ENCODE data around the gene POC1B. TPM values are rescaled to one million over a fixed set of nuclear protein-coding genes. Genes with fewer than 3 reads are reported as not detected.

POC1B gene
- total RNA-seq, 4 donors from 2014 or later = 17.9 to 34.8 (median 23.6) TPM

DNA sequence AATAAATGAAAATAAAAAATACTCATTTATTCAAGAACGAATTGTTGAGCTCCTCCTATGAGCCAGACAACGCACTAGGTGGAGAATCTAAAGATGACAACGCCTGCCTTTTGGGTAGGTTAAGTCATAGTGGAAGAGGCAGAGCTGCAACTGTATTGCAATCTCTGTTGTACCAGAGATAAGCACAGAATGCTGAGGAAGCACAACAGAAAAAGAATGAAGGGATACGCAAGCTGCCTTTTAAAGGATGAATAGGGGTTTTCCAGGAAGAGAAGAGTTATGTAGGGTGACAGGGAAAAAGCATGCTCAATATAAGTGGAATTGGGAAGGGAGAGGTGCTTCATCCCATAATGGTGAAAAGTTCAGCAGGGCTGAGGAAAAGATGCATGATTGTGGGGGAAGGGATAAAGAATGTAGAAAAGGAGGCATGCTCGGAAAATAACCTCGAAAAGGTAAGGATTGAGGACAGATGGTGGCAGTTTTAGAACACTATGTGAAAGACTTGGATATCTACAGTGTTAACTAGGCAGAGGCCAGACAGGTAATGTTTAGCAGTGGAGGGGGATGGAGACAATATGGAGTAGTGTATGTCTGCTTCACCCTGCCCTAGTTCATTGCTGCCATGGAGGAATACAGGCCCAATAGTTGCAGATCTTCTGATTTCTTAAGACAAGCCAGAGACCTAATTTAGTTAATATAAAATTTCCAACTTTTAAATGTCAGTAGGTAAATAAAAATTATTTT, 109.6 kb downstream of the POC1B start:
- ATAC-seq (ENCODE audit: low FRiP score) (no peak), DNase-seq (ENCODE audit: low spot score) (no peak)
- TF ChIP-seq CTCF (IDR thresholded peaks at IDR 0.05) = no peak

GRCh38 chr12:89414851-89415250, 111.0 kb downstream of the POC1B start:
- no peak for DNase-seq (ENCODE audit: low spot score)
- no peak for ATAC-seq (ENCODE audit: low FRiP score)
- no peak for TF ChIP-seq CTCF (IDR thresholded peaks at IDR 0.05)

- no peak for DNase-seq (ENCODE audit: low spot score)
- ATAC-seq (ENCODE audit: low FRiP score) = no peak
- TF ChIP-seq CTCF (IDR thresholded peaks at IDR 0.05) = no peak
These were observed 111.5 kb downstream of the POC1B start for GRCh38 chr12:89414322-89414721.

DNA sequence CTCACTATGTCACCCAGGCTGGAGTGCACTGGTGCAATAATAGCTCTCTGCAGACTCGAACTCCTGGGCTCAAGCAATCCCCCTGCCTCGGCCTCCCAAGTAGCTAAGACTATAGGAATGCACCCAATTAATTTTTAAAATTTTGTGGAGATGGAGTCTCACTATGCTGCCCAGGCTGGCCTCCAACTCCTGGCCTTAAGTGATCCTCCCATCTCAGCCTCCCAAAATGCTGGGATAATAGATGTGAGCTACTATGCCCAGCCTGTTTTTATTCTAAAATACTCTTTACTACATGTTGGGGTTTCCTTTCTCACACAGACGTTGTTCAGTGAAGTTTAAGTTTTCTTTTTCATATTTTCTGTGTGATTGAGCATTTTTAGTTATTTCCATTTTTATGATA, 112.6 kb downstream of the POC1B start:
- no peak for TF ChIP-seq CTCF (IDR thresholded peaks at IDR 0.05)
- ATAC-seq (ENCODE audit: low FRiP score) (no peak), DNase-seq (ENCODE audit: low spot score) (no peak)

DNA sequence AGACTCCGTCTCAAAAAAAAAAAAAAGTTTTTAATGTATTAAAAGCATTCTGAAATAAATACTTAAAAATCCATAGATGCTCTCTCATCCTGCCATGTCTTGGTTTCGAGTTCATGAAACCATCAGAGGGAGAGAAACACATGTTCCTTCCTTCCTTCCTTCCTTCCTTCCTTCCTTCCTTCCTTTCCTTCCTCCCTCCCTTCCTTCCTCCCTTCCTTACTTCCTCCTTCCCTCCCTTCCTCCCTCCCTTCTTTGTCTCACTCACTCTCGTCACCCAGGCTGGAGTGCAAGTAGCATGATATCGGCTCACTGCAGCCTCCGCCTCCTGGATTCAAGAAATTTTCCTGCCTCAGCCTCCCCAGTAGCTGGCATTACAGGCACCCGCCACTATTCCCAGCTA, 113.2 kb downstream of the POC1B start:
- no peak for ATAC-seq (ENCODE audit: low FRiP score)
- DNase-seq (ENCODE audit: low spot score) = no peak
- no peak for TF ChIP-seq CTCF (IDR thresholded peaks at IDR 0.05)

DNA sequence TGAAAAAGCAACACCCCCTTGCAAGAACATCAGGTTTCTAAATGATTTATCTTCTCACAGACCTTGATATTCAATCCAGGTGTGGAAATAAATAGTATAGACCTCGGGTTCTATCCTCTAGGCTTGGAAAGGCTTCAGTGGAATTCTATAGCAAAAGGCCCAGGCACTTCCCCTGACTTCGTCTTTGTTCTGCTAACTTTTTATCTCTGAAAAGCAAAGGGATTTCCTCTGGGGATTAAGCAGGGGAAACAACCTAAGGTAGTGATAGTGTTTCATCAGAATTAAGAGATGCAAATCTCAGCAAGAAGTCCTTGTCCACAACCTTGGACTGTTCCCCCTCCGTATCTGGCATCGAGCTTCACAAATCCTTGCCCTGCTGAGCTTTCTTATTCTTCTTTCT, 114.0 kb downstream of the POC1B start:
- ATAC-seq (ENCODE audit: low FRiP score) (no peak), DNase-seq (ENCODE audit: low spot score) (no peak)
- no peak for TF ChIP-seq CTCF (IDR thresholded peaks at IDR 0.05)

GRCh38 chr12:89411234-89411633, 114.6 kb downstream of the POC1B start:
- TF ChIP-seq CTCF (IDR thresholded peaks at IDR 0.05) = no peak
- DNase-seq (ENCODE audit: low spot score) (no peak), ATAC-seq (ENCODE audit: low FRiP score) (no peak)
